Adrenal gland (tissue), 5 donors: ENCODE data around the gene POLR2H.

Source experiments
- POLR2A ChIP-seq, 2 donors: fragments of 450-650 bp; IDR thresholded peaks; one replicate each; pipeline ENCODE4 v1.6.1; 2017; ENCODE audit warnings: antibody characterized with exemption in 2 of 2, mild to moderate bottlenecking in 2 of 2, moderate library complexity in 1 of 2
- TF ChIP-seq, protein P1 (sequence below), 6 experiments: fragments of 450-650 bp in 4 of 6; fragments of 200-600 bp in 2 of 6; sonication (generic) in 1 of 6; IDR thresholded peaks; 1 replicate in 5 of 6; 2 replicates in 1 of 6; pipeline versions ENCODE4 v1.5.1 to v1.8.0; 2016 to 2021; ENCODE audit warnings: antibody characterized with exemption in 6 of 6, mild to moderate bottlenecking in 2 of 6, moderate library complexity in 1 of 6
- donor health status: DM: no; HTN: no; CAD: no.

DNA sequence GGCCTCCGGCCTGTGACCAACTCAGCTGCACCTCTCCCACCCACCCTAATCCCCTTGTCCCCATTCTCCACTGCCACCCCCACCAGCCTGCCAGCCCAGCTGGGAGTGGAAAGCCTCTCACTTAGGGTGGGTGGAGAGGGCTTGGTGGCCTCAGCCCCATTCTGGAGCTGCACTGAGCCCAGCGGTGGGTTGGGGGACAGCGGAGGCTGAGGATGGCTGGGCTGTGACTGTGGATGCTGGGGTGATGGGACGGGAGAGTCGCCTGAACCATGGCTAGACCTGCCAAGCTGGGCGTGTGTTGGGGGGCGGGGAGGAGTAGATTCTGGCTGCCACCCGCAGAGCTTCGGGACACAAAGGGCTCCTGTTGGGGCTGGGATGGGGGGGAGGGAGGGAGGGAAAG lies 1.9 kb upstream of the POLR2H start:
- TF ChIP-seq, protein P1, sequence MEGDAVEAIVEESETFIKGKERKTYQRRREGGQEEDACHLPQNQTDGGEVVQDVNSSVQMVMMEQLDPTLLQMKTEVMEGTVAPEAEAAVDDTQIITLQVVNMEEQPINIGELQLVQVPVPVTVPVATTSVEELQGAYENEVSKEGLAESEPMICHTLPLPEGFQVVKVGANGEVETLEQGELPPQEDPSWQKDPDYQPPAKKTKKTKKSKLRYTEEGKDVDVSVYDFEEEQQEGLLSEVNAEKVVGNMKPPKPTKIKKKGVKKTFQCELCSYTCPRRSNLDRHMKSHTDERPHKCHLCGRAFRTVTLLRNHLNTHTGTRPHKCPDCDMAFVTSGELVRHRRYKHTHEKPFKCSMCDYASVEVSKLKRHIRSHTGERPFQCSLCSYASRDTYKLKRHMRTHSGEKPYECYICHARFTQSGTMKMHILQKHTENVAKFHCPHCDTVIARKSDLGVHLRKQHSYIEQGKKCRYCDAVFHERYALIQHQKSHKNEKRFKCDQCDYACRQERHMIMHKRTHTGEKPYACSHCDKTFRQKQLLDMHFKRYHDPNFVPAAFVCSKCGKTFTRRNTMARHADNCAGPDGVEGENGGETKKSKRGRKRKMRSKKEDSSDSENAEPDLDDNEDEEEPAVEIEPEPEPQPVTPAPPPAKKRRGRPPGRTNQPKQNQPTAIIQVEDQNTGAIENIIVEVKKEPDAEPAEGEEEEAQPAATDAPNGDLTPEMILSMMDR (IDR thresholded peaks at IDR 0.05): no peak
- TF ChIP-seq POLR2A (IDR thresholded peaks at IDR 0.05): no peak
